T-helper 1 cell (primary cell): ENCODE results near the gene KMT2C.

ENCODE experiments used
- DNase-seq, 5 donors: peaks; one replicate each; pipeline ENCODE4 v3.0.0-alpha.2; 2012 to 2020

Gene KMT2C

GRCh38 chr7:152131981-152132494, 303.8 kb downstream of the KMT2C start:
- no peak for DNase-seq

DNA sequence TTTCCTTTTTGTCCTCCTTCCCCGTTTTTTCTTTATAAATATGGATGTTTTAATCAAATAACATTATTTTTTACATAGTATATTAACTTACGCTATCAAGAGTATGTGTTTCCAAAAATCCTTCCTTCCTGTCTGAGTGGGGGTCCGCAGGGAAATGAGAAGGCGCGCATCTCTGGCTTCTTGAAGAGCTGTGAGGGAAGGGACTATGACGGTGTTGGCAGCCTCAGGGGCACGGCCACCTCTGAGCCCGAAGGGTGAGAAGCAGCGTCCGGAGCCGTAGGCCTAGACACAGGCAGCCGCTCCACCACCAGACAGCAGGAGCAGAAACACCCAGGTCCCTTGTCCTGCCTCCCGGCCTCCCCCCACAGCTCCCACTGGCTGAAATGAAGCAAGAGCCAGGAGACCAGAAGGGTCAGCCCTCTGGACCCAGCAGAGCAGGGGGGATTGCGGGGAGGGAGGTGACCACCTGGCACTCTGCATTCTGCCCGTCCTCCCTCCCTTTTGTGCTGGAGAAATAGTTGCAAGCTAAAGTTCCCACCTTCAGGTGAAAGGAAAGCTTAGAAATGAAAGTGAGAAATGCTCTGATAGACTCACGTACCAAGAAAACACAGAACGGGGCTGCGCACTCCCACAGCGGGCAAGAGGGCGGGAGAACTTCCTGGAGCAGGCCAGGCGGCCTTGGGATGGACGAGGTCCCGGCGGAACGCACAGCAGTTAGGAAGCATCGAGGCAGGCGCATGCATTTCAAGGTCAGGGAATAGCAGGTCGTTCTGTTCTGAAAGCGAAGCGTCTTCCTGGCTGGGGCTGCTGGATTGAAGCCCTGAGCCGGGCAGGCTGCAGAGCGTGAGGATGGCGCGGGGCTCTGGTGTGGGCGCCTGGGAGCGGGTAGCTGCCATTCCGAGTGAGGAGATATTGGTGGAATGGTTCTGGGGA, 304.9 kb downstream of the KMT2C start:
- no peak for DNase-seq

DNA sequence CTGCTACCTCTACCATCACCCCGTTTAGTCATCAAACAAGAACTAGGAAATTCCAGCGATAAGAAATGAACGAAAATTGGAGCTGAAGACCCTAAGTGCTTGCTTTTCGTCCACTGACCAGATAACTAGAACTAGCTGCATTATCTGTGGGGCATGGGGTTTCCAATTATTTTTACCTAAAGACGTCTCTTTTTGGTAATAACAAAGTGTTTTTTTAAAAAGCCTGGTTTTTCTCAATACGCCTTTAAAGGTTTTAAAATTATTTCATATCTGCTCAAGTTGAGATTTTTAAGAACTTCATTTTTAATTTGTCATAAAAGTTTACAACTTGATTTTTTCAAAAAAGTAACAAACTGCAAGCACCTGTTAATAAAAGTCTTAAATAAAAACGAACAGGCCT, 306.1 kb downstream of the KMT2C start:
- no peak for DNase-seq

GRCh38 chr7:152128741-152129461, 306.9 kb downstream of the KMT2C start:
- no peak for DNase-seq

DNA sequence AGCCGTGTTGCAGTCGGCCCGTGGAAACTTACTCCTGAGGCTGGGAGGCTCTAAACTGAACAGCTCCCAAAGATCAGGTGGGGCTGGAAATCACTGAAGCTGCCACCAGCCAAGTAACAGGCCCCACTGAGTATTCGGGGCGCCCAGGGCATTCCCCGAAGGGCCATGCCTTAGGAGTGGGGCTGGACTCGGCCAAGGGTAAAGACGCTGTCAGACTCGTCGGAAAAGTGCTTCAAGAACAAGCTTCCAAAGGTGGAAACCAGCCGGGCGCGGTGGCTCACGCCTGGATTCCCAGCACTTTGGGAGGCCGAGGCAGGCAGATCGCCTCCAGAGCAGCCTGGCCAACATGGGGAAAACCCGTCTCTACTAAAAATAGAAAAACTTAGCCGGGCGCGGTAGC, 307.6 kb downstream of the KMT2C start:
- no peak for DNase-seq

DNA sequence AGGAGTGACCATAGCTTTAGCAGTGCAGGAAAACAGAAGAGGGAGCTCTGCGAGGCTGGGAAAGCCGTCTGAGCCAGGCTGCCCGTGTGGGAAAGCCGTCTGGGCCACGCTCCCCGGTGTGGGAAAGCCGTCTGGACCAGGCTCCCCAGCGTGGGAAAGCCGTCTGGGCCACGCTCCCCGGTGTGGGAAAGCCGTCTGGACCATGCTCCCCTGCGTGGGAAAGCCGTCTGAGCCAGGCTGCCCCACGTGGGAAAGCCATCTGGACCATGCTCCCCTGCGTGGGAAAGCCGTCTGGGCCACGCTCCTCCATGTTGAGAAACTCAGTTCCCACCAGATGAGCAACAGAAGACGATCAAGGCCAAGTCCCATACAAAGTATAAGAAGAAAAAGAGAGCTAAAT, 308.6 kb downstream of the KMT2C start:
- DNase-seq, result no peak

- no peak for DNase-seq
These were observed 309.1 kb downstream of the KMT2C start for GRCh38 chr7:152126741-152127140.

- DNase-seq, result no peak
These were observed 313.3 kb downstream of the KMT2C start for GRCh38 chr7:152122540-152122939.

DNA sequence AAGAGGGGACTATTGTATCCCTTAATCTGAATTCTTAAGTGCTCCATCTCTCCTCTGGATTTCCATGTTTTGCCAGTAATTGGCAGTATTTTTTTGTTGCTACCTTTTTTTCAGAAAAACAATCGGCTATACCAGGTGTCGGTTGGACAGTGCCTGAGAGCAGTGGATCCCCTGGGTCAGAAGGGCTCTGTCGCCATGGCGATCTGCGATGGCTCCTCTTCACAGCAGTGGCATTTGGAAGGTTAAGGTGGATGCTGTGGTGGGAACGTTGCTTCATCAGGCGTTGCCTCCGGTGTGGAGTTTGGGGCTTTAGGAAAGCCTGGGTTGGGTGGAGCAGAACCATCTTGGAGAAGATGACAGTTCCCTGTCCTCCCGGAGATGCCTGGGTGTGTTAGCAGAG, 314.4 kb downstream of the KMT2C start:
- no peak for DNase-seq

- no peak for DNase-seq
These were observed 315.0 kb downstream of the KMT2C start for GRCh38 chr7:152120776-152121175.

- DNase-seq, result no peak
These were observed 315.6 kb downstream of the KMT2C start for GRCh38 chr7:152120210-152120609.

DNA sequence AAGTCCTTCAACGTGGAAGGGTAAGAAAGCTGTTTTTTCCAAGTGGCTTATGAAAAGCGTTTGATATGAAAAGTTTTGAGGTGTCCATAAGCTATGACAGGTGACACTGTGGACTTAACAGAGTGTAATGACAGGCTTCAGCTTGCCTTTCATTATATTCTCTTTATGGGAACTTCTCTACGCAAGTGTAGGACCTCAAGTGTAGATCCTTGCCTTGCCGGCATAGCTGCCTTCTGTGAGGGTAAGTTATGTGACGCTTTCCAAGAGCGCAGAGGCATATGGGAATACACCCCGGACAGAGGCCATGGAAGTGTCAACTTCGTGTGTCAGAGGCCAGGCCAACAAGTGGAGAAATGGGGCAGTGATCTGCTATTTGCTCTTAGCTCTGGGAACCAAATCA, 318.4 kb downstream of the KMT2C start:
- no peak for DNase-seq

DNA sequence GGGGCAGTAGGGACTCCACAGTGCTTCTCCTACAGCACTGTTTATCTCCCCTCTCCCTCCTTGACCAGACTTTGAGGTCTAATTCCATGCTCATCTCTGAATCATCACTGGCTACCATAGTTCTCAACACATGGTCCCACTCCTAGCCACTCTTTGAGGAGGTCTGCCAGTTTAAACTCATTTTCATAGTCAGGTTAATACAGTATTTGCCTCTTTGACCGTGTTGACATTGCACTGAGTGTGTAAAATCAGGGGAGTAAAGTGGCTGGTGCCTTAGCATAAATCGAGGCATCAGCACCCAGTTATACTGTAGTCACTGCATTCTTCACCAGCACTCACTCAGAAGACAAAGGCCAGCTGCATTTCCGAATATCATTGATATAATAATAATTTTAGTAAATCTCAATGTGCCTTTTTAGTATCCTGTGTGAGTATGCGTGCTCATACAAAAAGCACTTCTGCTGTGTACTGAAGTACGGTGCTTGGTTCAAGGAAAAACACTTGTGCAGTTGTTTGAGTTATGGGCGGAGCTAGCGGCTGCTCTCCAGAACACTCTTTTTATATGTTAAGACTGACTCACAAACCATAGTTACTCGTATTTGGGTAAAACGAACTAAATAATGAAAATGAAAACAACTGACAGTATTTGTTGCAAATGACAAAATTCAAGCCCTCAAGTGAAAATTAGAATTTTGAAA, 320.6 kb downstream of the KMT2C start:
- DNase-seq, result no peak

GRCh38 chr7:152112829-152113228, 323.0 kb downstream of the KMT2C start:
- DNase-seq, result no peak

GRCh38 chr7:152108359-152108758, 327.4 kb downstream of the KMT2C start:
- no peak for DNase-seq

- no peak for DNase-seq
These were observed 327.9 kb downstream of the KMT2C start for GRCh38 chr7:152107945-152108344.

DNA sequence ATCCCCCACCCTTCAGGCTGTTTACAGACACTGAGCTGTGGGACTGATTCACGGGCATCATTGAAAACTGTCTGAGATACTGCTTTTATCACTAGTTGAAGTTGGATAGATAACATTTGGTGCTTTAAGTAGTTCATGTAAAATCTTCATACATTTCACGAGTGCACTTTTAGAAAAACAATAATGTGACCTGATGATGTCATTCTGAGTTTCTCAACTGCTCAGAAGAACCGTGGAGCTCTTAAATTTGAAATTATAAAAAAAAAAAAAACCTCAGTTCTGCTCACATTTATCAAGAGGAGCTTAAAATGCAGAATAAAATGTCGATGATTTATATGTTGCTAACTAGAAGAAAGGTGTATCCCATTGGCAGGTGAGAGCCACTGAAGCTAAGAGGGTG, 328.8 kb downstream of the KMT2C start:
- DNase-seq, result no peak

DNA sequence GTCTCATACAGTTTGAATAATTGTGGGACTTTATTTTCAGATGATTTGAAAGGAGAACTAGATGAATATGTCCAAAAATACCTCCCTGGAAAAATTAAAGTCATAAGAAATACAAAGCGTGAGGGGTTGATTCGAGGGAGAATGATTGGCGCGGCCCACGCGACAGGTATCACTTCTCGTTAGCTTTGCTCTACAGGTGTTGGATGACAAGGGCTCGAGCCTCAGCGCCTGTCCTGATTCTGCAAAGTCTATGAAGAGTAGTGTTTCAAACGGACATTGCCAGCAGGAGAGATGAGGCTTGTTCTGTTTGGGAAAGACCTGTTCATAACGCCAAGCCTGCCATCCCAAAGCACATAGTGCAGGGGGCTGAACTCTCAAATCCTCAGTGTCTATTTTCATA, 330.6 kb downstream of the KMT2C start:
- no peak for DNase-seq

DNA sequence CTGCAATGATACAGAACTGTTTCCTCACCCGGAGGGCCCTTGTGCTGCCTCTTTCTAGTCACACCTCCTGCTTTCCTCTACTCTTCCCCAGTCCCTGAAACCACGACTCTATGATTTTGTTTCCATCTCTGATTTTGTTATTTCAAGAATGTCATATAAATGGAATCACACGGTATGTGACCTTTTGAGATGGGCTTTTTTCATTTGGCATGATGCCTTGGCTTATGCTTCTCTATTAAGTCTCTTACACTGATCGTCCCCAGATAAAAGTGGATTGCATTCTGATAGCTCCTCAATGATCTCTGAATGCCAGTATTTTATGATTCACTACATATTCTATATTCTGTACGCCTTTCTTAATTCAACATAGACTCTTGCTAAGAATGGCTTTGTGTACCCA, 332.1 kb downstream of the KMT2C start:
- no peak for DNase-seq

DNA sequence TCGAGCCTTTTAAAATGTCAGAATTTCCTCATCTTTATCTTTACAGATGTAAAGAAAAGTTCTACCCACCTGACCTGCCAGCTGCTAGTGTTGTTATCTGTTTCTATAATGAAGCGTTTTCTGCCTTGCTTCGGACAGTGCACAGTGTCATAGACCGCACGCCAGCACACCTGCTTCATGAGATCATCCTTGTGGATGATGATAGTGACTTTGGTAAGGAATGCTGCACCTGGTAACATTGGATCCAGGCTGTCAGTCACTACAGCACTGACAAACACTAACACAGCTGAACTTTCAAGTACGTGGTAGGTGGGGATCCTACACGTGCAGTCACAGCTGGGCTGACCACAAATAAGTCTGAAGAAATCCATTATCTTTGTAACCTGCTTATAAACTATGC, 332.7 kb downstream of the KMT2C start:
- no peak for DNase-seq

DNA sequence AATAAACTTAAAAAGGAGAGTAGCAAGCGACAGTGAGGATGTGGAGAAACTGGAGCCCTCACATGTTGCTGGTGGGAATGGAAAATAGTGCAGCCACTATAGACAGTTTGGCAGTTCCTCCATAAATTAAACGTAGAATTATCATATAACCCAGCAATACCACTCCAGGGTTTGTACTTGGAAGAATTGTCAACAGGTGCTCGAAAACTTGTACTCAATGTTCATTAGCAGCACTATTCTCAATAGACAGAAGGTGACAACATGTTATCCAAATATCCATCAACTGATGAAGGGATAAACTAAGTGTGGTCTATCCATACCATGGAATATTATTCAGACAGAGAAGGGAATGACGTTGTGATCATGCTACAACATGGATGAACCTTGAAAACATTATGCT, 338.5 kb downstream of the KMT2C start:
- DNase-seq, result no peak

- DNase-seq, result no peak
These were observed 340.0 kb downstream of the KMT2C start for GRCh38 chr7:152095771-152096170.

- DNase-seq, result no peak
These were observed 342.1 kb downstream of the KMT2C start for GRCh38 chr7:152093717-152094116.
